ENCODE results near the gene TUT7. TPM values are rescaled to one million over a fixed set of nuclear protein-coding genes. Genes with fewer than 3 reads are reported as not detected.

The TUT7 gene
- total RNA-seq, 1 experiment from 2014 or later, result 24.5 TPM

- TF ChIP-seq, protein P1, sequence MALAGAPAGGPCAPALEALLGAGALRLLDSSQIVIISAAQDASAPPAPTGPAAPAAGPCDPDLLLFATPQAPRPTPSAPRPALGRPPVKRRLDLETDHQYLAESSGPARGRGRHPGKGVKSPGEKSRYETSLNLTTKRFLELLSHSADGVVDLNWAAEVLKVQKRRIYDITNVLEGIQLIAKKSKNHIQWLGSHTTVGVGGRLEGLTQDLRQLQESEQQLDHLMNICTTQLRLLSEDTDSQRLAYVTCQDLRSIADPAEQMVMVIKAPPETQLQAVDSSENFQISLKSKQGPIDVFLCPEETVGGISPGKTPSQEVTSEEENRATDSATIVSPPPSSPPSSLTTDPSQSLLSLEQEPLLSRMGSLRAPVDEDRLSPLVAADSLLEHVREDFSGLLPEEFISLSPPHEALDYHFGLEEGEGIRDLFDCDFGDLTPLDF (CRISPR knock-in tag; IDR thresholded peaks at IDR 0.05), result no peak
- TF ChIP-seq CREM (CRISPR knock-in tag; IDR thresholded peaks at IDR 0.05), result no peak
- TF ChIP-seq PRRX2 (CRISPR knock-in tag; IDR thresholded peaks at IDR 0.05), result no peak
- TF ChIP-seq, protein P2, sequence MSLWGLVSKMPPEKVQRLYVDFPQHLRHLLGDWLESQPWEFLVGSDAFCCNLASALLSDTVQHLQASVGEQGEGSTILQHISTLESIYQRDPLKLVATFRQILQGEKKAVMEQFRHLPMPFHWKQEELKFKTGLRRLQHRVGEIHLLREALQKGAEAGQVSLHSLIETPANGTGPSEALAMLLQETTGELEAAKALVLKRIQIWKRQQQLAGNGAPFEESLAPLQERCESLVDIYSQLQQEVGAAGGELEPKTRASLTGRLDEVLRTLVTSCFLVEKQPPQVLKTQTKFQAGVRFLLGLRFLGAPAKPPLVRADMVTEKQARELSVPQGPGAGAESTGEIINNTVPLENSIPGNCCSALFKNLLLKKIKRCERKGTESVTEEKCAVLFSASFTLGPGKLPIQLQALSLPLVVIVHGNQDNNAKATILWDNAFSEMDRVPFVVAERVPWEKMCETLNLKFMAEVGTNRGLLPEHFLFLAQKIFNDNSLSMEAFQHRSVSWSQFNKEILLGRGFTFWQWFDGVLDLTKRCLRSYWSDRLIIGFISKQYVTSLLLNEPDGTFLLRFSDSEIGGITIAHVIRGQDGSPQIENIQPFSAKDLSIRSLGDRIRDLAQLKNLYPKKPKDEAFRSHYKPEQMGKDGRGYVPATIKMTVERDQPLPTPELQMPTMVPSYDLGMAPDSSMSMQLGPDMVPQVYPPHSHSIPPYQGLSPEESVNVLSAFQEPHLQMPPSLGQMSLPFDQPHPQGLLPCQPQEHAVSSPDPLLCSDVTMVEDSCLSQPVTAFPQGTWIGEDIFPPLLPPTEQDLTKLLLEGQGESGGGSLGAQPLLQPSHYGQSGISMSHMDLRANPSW (CRISPR knock-in tag; conservative IDR thresholded peaks at IDR 0.05; ENCODE audit: low read depth), result no peak
- TF ChIP-seq, protein P3, sequence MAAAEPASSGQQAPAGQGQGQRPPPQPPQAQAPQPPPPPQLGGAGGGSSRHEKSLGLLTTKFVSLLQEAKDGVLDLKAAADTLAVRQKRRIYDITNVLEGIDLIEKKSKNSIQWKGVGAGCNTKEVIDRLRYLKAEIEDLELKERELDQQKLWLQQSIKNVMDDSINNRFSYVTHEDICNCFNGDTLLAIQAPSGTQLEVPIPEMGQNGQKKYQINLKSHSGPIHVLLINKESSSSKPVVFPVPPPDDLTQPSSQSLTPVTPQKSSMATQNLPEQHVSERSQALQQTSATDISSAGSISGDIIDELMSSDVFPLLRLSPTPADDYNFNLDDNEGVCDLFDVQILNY (CRISPR knock-in tag; IDR thresholded peaks at IDR 0.05), result no peak
- TF ChIP-seq ESRRA (CRISPR knock-in tag; IDR thresholded peaks at IDR 0.05; ENCODE audit: borderline replicate concordance), result no peak
- no peak for TF ChIP-seq JUN (CRISPR knock-in tag; IDR thresholded peaks at IDR 0.05)
- TF ChIP-seq SMAD3 (CRISPR knock-in tag; IDR thresholded peaks at IDR 0.05; ENCODE audit: borderline replicate concordance), result no peak
- TF ChIP-seq USF2 (CRISPR knock-in tag; IDR thresholded peaks at IDR 0.05), result no peak
- TF ChIP-seq FOXK1 (CRISPR knock-in tag; IDR thresholded peaks at IDR 0.05), result no peak
These were observed 77.1 kb downstream of the TUT7 start (continued) for GRCh38 chr9:86277072-86277471.

DNA sequence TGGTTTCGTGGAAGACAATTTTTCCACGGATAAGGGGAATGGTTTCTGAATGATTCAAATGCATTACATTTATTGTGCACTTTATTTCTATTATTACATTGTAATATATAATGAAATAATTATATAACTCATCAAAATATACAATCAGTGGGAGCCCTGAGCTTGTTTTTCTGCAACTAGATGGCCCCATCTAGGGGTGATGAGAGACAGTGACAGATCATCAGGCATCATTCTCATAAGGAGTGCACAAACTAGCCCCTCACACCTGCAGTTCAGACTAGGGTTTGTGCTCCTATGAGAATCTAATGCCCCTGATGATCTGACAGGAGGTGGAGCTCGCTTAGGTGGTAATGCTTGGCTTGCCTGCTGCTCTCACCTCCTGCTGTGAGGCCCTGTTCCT is 78.2 kb downstream of the TUT7 start:
- Mint-ChIP-seq H3K4me1 (peaks cover 25% of the 10 kb centered on the region), H3K36me3 (peaks cover 36% of the 10 kb centered on the region), H3K27me3 (ENCODE audit: low read depth) (no peaks in the 10 kb centered on the region), H3K4me3 (no peak overlapping the region), H3K9me3 (no peaks in the 10 kb centered on the region), H3K27ac (no peak overlapping the region)
- peak; percentile 35; the same call in 1 of the 2 replicates for TF ChIP-seq CTCF (IDR thresholded peaks at IDR 0.05)
- no peak for TF ChIP-seq GRHL2 (CRISPR knock-in tag; IDR thresholded peaks at IDR 0.05; ENCODE audit: insufficient replicate concordance, severe bottlenecking)
- POLR2A ChIA-PET, result no interaction called here
- DNase-seq (ENCODE audit: low spot score) (no peak), ATAC-seq (peak; percentile 46)
- CTCF ChIA-PET, result interaction anchor here (0.6 to 3.0 kb wide), 8 partner anchors 9 to 456 kb away, joined by 3 to 22 read pairs (median 4); no protein-coding TSS in a partner anchor

GRCh38 chr9:86274821-86275643 is 79.2 kb downstream of the TUT7 start:
- no peaks in the 10 kb centered on the region for H3K27me3 Mint-ChIP-seq (ENCODE audit: low read depth)
- ATAC-seq, result peak; percentile 30; the same call in 1 of the 2 replicates
- CTCF ChIA-PET, result interaction anchor here (0.6 to 3.0 kb wide), 9 partner anchors 9 to 455 kb away, joined by 3 to 22 read pairs (median 4); no protein-coding TSS in a partner anchor
- TF ChIP-seq ESRRA (CRISPR knock-in tag; IDR thresholded peaks at IDR 0.05; ENCODE audit: borderline replicate concordance) (no peak), USF1 (CRISPR knock-in tag; IDR thresholded peaks at IDR 0.05) (no peak), ATF1 (CRISPR knock-in tag; IDR thresholded peaks at IDR 0.05) (no peak), TEAD4 (CRISPR knock-in tag; IDR thresholded peaks at IDR 0.05) (no peak), MYBL2 (CRISPR knock-in tag; IDR thresholded peaks at IDR 0.05) (no peak)
- TF ChIP-seq, protein P4, sequence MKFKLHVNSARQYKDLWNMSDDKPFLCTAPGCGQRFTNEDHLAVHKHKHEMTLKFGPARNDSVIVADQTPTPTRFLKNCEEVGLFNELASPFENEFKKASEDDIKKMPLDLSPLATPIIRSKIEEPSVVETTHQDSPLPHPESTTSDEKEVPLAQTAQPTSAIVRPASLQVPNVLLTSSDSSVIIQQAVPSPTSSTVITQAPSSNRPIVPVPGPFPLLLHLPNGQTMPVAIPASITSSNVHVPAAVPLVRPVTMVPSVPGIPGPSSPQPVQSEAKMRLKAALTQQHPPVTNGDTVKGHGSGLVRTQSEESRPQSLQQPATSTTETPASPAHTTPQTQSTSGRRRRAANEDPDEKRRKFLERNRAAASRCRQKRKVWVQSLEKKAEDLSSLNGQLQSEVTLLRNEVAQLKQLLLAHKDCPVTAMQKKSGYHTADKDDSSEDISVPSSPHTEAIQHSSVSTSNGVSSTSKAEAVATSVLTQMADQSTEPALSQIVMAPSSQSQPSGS (CRISPR knock-in tag; IDR thresholded peaks at IDR 0.05; ENCODE audit: borderline replicate concordance, low read depth), result no peak

More at GRCh38 chr9:86274821-86275643, 79.2 kb downstream of the TUT7 start:
- no peaks in the 10 kb centered on the region for H3K9me3 Mint-ChIP-seq
- DNase-seq (ENCODE audit: low spot score), result no peak
- no peak overlapping the region for H3K4me3 Mint-ChIP-seq
- peaks cover 17% of the 10 kb centered on the region for H3K4me1 Mint-ChIP-seq
- no peak overlapping the region; the same call in 1 of the 2 replicates for H3K27ac Mint-ChIP-seq
- peaks cover 36% of the 10 kb centered on the region for H3K36me3 Mint-ChIP-seq
- POLR2A ChIA-PET, result no interaction called here
